HCT116 (cell line): Measurements from ENCODE around the gene TVP23A. TPM values are rescaled to one million over a fixed set of nuclear protein-coding genes. Genes with fewer than 3 reads are reported as not detected.

ENCODE experiments used
- ATAC-seq: fragments of 200-7000 bp; cut with Tn5 transposase; 2 replicates; pipeline ENCODE4 v1.9.1; 2020; ENCODE audit warnings: mild to moderate bottlenecking, moderate library complexity
- BruUV-seq: library from RNA; stranded (reverse); fragments of 400-500 nt; replicated peaks from 2 replicates; lab custom pipeline; 2021; lab: Mats Ljungman, UMichigan
- CTCF ChIA-PET: fragments of 300-600 bp; sonication (Branson Sonifier 250); formaldehyde crosslinking; loops from one replicate; lab custom pipeline; 2021; ENCODE audit warnings: antibody characterized with exemption; lab: Charles Lee
- POLR2A ChIA-PET: fragments of 300-600, 350-600 bp; sonication (Branson Sonifier 250); formaldehyde crosslinking; loops from one replicate; lab custom pipeline; 2021; ENCODE audit warnings: antibody characterized with exemption; lab: Charles Lee
- RAD21 ChIA-PET, 2 experiments: fragments of 300-600 bp; sonication (Branson Sonifier 250); formaldehyde crosslinking; loops; one replicate each; lab custom pipeline; 2023; ENCODE audit warnings: low total read pairs in 2 of 2; ENCODE audit not compliant: uncharacterized antibody in 2 of 2, unreplicated experiment in 2 of 2, low non-redundant PET in 1 of 2; lab: Charles Lee
- DNase-seq: peaks from one replicate; pipeline ENCODE4 v3.0.0-alpha.2; 2010; ENCODE audit warnings: low read depth, low spot score
- H2AFZ ChIP-seq: fragments of 200-600 bp; shearing (Covaris generic), sonication (generic); 2 replicates; pipeline ENCODE4 v1.6.1; 2017; ENCODE audit warnings: low read depth, mixed run types, mixed read lengths, antibody characterized with exemption, low read length; ENCODE audit not compliant: poor library complexity, severe bottlenecking
- H3K27ac ChIP-seq: 2 replicates; pipeline ENCODE4 v1.5.1; 2012; ENCODE audit warnings: low read depth, low read length
- H3K27me3 ChIP-seq: fragments of 200-600 bp; sonication (generic); 2 replicates; pipeline ENCODE4 v1.6.1; 2016; ENCODE audit warnings: mixed run types, low read length, mixed read lengths; ENCODE audit not compliant: insufficient read depth
- H3K36me3 ChIP-seq, 2 experiments: fragments of 200-500 bp in 1 of 2; fragments of 200-600 bp in 1 of 2; sonication (Bioruptor generic) in 1 of 2; sonication (generic) in 1 of 2; 2 replicates each; pipeline versions ENCODE4 v1.5.1 to v1.6.1; 2014 to 2016; ENCODE audit warnings: low read length in 2 of 2, inconsistent platforms in 1 of 2, mixed read lengths in 1 of 2, mixed run types in 1 of 2; ENCODE audit not compliant: insufficient read depth in 2 of 2, control insufficient read depth in 1 of 2
- H3K4me1 ChIP-seq, 2 experiments: fragments of 200-600 bp in 1 of 2; sonication (generic) in 1 of 2; 2 replicates each; pipeline versions ENCODE4 v1.5.1 to v1.6.1; 2012 to 2017; ENCODE audit warnings: low read length in 2 of 2, inconsistent platforms in 1 of 2, mild to moderate bottlenecking in 1 of 2, mixed read lengths in 1 of 2, mixed run types in 1 of 2, moderate library complexity in 1 of 2; ENCODE audit not compliant: insufficient read depth in 2 of 2, control insufficient read depth in 1 of 2
- H3K4me2 ChIP-seq: fragments of 200-600 bp; sonication (generic); 2 replicates; pipeline ENCODE4 v1.6.1; 2017; ENCODE audit warnings: mixed run types, low read length, mixed read lengths
- H3K4me3 ChIP-seq, 2 experiments: fragments of 200-600 bp in 1 of 2; sonication (generic) in 1 of 2; replicated peaks in 1 of 2; 2 replicates each; pipeline ENCODE4 v1.5.1; 2011 to 2016; ENCODE audit warnings: low read length in 2 of 2, control low read depth in 1 of 2, low read depth in 1 of 2, mild to moderate bottlenecking in 1 of 2, mixed read lengths in 1 of 2, mixed run types in 1 of 2
- H3K79me2 ChIP-seq: fragments of 200-600 bp; sonication (generic); 2 replicates; pipeline ENCODE4 v1.6.1; 2017; ENCODE audit warnings: mild to moderate bottlenecking, mixed run types, low read length, moderate library complexity, mixed read lengths; ENCODE audit not compliant: insufficient read depth
- H3K9ac ChIP-seq: fragments of 200-600 bp; sonication (generic); 2 replicates; pipeline ENCODE4 v1.6.1; 2016; ENCODE audit warnings: low read length, mixed read lengths
- H3K9me2 ChIP-seq: fragments of 200-600 bp; sonication (generic), shearing (Covaris generic); 2 replicates; pipeline ENCODE4 v1.6.1; 2017; ENCODE audit warnings: mixed run types, mild to moderate bottlenecking, moderate library complexity; ENCODE audit not compliant: insufficient read depth
- H3K9me3 ChIP-seq, 2 experiments: fragments of 200-500 bp in 1 of 2; fragments of 200-600 bp in 1 of 2; sonication (Bioruptor generic) in 1 of 2; sonication (generic) in 1 of 2; 2 replicates each; pipeline ENCODE4 v1.6.1; 2014 to 2017; ENCODE audit warnings: low read length in 2 of 2, mixed read lengths in 2 of 2, inconsistent platforms in 1 of 2, low read depth in 1 of 2, mild to moderate bottlenecking in 1 of 2, mixed run types in 1 of 2, moderate library complexity in 1 of 2; ENCODE audit not compliant: control insufficient read depth in 1 of 2, insufficient read depth in 1 of 2
- H4K20me1 ChIP-seq: fragments of 200-600 bp; sonication (generic), shearing (Covaris generic); 2 replicates; pipeline ENCODE4 v1.6.1; 2017; ENCODE audit warnings: mixed run types, mild to moderate bottlenecking, moderate library complexity; ENCODE audit not compliant: insufficient read depth
- CTCF ChIP-seq, 3 experiments: fragments of 200-600 bp in 1 of 3; sonication (generic) in 1 of 3; IDR thresholded peaks in 2 of 3; conservative IDR thresholded peaks in 1 of 3; 2 replicates each; pipeline ENCODE4 v1.5.1; 2012 to 2017; ENCODE audit warnings: low read depth in 2 of 3, low read length in 2 of 3, antibody characterized with exemption in 1 of 3, borderline replicate concordance in 1 of 3, control low read depth in 1 of 3, mild to moderate bottlenecking in 1 of 3, mixed read lengths in 1 of 3, mixed run types in 1 of 3, moderate library complexity in 1 of 3; ENCODE audit not compliant: insufficient read depth in 1 of 3
- EGR1 ChIP-seq: IDR thresholded peaks from 2 replicates; pipeline ENCODE4 v1.6.1; 2012; ENCODE audit warnings: low read depth
- EZH2 ChIP-seq: fragments of 200-600 bp; sonication (generic); IDR thresholded peaks from 2 replicates; pipeline ENCODE4 v1.6.1; 2017; ENCODE audit warnings: antibody characterized with exemption, mixed run types
- FOSL1 ChIP-seq: IDR thresholded peaks from 2 replicates; pipeline ENCODE4 v1.6.1; 2012; ENCODE audit warnings: low read depth
- JUND ChIP-seq: IDR thresholded peaks from 2 replicates; pipeline ENCODE4 v1.6.1; 2012
- MAX ChIP-seq: IDR thresholded peaks from 2 replicates; pipeline ENCODE4 v1.6.1; 2012
- POLR2AphosphoS5 ChIP-seq: IDR thresholded peaks from 2 replicates; pipeline ENCODE4 v1.6.1; 2011; ENCODE audit warnings: mild to moderate bottlenecking, low read depth, low read length, moderate library complexity
- RAD21 ChIP-seq: IDR thresholded peaks from 2 replicates; pipeline ENCODE4 v1.6.1; 2012; ENCODE audit warnings: low read depth, mild to moderate bottlenecking
- SIN3A ChIP-seq: IDR thresholded peaks from 2 replicates; pipeline ENCODE4 v1.6.1; 2012; ENCODE audit warnings: low read depth
- SP1 ChIP-seq: IDR thresholded peaks from 2 replicates; pipeline ENCODE4 v1.6.1; 2012; ENCODE audit warnings: low read depth
- SRF ChIP-seq: IDR thresholded peaks from 2 replicates; pipeline ENCODE4 v1.6.1; 2012; ENCODE audit warnings: low read depth
- TCF7L2 ChIP-seq: IDR thresholded peaks from 2 replicates; pipeline ENCODE4 v1.7.0; 2011; ENCODE audit warnings: borderline replicate concordance, inconsistent platforms; ENCODE audit not compliant: insufficient read depth, insufficient read length; ENCODE audit errors: extremely low read depth
- YY1 ChIP-seq: IDR thresholded peaks from 2 replicates; pipeline ENCODE4 v1.6.1; 2011; ENCODE audit warnings: low read length, low read depth, moderate library complexity, mild to moderate bottlenecking; ENCODE audit not compliant: insufficient replicate concordance; ENCODE audit errors: extremely low read depth
- ZFX ChIP-seq: fragments of 450-650 bp; IDR thresholded peaks from 2 replicates; pipeline ENCODE4 v1.6.1; 2017
- ZNF274 ChIP-seq: fragments of 200-500 bp; sonication (Bioruptor generic); IDR thresholded peaks from 2 replicates; pipeline ENCODE4 v1.6.1; 2014; ENCODE audit warnings: mild to moderate bottlenecking, low read depth, low read length, inconsistent platforms
- intact Hi-C: fragments of 100-400 bp; cut with micrococcal nuclease; formaldehyde crosslinking; loops from 2 replicates; pipeline ENCODE4 v1.10.0; 2022
- total RNA-seq: library from RNA; stranded (reverse); gene quantifications from one replicate; pipeline ENCODE4 v1.2.1, GENCODE V29; 2021; ENCODE audit not compliant: unreplicated experiment
- TF ChIP-seq, protein P1 (sequence below): IDR thresholded peaks from 2 replicates; pipeline ENCODE4 v1.6.1; 2012
- TF ChIP-seq, protein P2 (sequence below): IDR thresholded peaks from 2 replicates; pipeline ENCODE4 v1.6.1; 2012; ENCODE audit warnings: low read depth

The TVP23A gene
- total RNA-seq, 1 experiment from 2014 or later = not detected

DNA sequence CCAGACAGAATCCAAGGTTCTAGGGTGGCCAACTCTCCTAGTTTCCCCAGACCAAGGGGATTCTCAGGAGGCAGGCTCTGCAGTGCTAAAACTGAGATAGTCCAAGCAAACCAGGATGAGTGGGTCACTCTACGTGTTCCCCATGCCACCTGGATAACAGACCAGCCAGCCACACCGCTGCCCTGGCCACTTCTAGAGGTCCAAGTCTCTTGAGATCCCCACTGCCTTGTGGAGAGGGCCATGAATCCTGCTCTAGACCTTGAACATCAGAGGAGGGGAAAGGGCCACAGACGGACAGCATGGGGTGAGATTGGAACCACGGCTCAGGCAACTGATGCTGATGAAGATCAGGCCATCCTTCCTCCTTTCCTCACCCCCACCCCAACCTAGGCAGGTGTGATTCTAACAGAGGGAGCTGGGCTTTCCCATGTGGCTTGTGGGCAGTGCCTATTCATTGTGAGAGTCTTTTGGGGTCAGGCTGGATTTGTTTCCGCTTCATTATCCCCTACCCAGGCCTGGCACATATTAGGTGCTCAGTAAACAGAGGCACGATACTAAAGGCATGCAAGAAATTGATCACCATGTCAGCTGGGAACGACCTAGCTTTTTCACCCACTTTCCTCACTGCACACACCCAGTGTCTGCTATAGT is 16.8 kb upstream of the TVP23A start:
- H3K4me2 ChIP-seq = no peak overlapping the region
- no peaks in the 10 kb centered on the region for H3K79me2 ChIP-seq
- H3K9me3 ChIP-seq = no peaks in the 10 kb centered on the region
- RAD21 ChIA-PET = no interaction called here
- H3K4me1 ChIP-seq = no peaks in the 10 kb centered on the region
- POLR2A ChIA-PET = no interaction called here
- H3K27ac ChIP-seq = no peak overlapping the region
- H3K9ac ChIP-seq = no peak overlapping the region
- ATAC-seq = no peak
- no peak overlapping the region for H3K4me3 ChIP-seq
- DNase-seq = no peak
- CTCF ChIA-PET = no interaction called here
- intact Hi-C loops = no loop called here
- peaks cover 4% of the 10 kb centered on the region; the same call in 1 of the 2 replicates for H3K27me3 ChIP-seq
- H2AFZ ChIP-seq = no peak overlapping the region
- no peak for TF ChIP-seq MAX
- no peak for TF ChIP-seq TCF7L2
- TF ChIP-seq SIN3A = no peak
- TF ChIP-seq EGR1 = no peak
- TF ChIP-seq, protein P1, sequence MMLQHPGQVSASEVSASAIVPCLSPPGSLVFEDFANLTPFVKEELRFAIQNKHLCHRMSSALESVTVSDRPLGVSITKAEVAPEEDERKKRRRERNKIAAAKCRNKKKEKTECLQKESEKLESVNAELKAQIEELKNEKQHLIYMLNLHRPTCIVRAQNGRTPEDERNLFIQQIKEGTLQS = no peak
- no peak for TF ChIP-seq FOSL1
- TF ChIP-seq POLR2AphosphoS5 = no peak
- no peak for TF ChIP-seq EZH2
- TF ChIP-seq, protein P2, sequence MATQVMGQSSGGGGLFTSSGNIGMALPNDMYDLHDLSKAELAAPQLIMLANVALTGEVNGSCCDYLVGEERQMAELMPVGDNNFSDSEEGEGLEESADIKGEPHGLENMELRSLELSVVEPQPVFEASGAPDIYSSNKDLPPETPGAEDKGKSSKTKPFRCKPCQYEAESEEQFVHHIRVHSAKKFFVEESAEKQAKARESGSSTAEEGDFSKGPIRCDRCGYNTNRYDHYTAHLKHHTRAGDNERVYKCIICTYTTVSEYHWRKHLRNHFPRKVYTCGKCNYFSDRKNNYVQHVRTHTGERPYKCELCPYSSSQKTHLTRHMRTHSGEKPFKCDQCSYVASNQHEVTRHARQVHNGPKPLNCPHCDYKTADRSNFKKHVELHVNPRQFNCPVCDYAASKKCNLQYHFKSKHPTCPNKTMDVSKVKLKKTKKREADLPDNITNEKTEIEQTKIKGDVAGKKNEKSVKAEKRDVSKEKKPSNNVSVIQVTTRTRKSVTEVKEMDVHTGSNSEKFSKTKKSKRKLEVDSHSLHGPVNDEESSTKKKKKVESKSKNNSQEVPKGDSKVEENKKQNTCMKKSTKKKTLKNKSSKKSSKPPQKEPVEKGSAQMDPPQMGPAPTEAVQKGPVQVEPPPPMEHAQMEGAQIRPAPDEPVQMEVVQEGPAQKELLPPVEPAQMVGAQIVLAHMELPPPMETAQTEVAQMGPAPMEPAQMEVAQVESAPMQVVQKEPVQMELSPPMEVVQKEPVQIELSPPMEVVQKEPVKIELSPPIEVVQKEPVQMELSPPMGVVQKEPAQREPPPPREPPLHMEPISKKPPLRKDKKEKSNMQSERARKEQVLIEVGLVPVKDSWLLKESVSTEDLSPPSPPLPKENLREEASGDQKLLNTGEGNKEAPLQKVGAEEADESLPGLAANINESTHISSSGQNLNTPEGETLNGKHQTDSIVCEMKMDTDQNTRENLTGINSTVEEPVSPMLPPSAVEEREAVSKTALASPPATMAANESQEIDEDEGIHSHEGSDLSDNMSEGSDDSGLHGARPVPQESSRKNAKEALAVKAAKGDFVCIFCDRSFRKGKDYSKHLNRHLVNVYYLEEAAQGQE = no peak
- TF ChIP-seq ZFX = no peak
- TF ChIP-seq SRF = no peak
- TF ChIP-seq YY1 = no peak
- TF ChIP-seq RAD21 = no peak
- TF ChIP-seq CTCF (IDR thresholded peaks at IDR 0.05 in 2 of 3, conservative IDR thresholded peaks at IDR 0.05 in 1 of 3; ENCODE audit: borderline replicate concordance in 1 of 3, insufficient read depth in 1 of 3, low read depth in 2 of 3, low read length in 2 of 3) = no peak
- no peak for TF ChIP-seq ZNF274
- no peak for TF ChIP-seq JUND
- no peak for TF ChIP-seq SP1
- no peaks in the 10 kb centered on the region for H4K20me1 ChIP-seq
- H3K36me3 ChIP-seq = no peaks in the 10 kb centered on the region
- BruUV-seq = no TSS peak
- no peaks in the 10 kb centered on the region for H3K9me2 ChIP-seq
